Measurements from ENCODE around the gene RRAD.
"Not testable (repeated sequence)": the region's sequence is repeated elsewhere in the genome, so short reads cannot be mapped to it uniquely, and the experiment has no call there.

RRAD gene

DNA sequence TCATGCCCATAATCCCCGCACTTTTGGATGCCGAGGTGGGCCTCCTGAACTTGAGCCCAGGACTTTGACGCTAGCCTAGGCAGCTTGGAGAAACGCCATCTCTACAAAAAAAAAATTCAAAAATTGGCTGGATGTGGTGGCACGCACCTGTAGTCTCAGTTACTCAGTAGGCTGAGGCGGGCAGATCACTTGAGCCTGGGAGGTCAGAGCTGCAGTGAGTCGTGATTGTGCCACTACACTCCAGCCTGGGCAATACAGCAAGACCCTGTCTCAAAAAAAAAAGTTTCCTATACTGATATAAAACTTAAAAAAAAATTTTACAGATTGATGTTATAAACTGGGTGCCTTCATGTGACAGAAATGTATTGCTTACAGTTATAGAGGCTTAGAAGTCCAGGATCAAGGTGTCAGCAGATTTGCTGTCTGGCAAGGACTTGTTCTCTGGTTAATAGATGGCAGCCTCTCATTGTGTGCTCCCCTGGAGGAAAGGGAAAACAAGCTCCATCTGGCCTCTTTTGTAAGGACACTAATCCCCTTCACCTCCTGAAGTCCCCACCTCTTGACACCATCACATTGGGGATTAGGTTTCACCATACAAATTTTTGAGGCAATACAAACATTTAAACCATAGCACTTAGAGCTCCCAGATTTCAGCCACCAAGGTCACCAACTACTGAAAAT, 27.2 kb upstream of the RRAD start:
- no peak for DNase-seq (ENCODE audit: insufficient read length, low spot score)
- FAIRE-seq = no peak

- DNase-seq (ENCODE audit: insufficient read length, low spot score) = no peak
- FAIRE-seq = no peak
These were observed 25.8 kb upstream of the RRAD start for GRCh38 chr16:66950971-66951790.

DNA sequence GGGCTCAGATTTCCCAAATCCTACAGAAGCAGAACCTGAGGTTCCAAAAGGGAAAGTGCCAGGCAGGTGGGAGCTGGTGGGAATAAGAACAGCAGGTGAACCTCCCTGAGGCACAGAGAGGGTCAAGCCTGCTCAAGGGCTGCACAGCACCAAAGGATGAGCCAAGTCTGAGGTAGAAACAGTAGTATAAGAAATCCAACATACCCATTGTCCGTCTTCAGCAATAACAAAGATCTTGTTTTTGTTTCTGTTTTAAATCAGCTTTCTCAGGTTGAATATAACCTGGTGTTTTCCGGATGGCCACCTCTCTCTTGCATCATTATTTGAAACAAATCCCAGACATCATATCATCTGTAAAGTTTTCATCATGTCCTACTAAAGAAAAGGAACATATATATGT, 25.1 kb upstream of the RRAD start:
- no peak for DNase-seq (ENCODE audit: insufficient read length, low spot score)
- no peak for FAIRE-seq

GRCh38 chr16:66949472-66949871, 24.1 kb upstream of the RRAD start:
- DNase-seq (ENCODE audit: insufficient read length, low spot score) (no peak), FAIRE-seq (no peak)

GRCh38 chr16:66948837-66949225, 23.5 kb upstream of the RRAD start:
- DNase-seq (ENCODE audit: insufficient read length, low spot score) (no peak), FAIRE-seq (no peak)

DNA sequence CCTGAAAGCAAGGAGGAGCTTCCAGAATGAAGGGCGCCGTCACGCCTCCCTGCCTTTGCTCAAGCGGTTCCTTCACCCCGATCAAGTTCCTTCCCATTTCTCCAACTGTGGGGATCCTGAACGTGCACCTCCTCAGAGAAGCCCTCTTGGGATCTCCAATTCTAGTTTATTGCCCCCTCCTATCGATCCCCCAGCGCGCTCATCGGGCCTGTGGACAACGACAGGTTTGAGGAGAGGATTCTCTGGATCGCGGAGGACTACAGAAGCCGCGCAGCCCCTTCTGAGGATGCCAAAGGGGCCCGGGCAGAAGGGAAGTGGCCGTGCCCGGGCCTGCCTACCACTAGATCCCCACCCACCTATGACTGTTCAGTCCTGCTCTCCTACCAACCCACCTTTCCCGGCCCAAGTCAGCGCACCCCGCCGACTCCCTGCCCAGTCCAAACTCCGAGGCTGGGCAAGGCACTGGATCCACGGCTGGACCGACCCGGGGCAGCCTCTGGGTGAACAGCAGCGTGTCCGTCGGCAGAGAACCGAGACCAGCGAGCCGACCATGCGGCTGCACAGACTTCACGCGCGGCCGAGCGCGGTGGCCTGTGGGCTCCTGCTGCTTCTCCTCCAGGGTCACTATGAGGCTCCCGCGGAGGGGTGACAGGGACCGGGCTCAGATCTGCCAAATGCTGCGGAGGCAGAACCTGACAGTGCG, 22.9 kb upstream of the RRAD start:
- FAIRE-seq = peak; percentile 69

GRCh38 chr16:66947302-66948065, 22.1 kb upstream of the RRAD start:
- peak; percentile 91 for DNase-seq (ENCODE audit: insufficient read length, low spot score)
- peak; percentile 93 for FAIRE-seq

More for the DNA sequence above, 22.9 kb upstream of the RRAD start:
- no peak for DNase-seq (ENCODE audit: insufficient read length, low spot score)

GRCh38 chr16:66946974-66947301, 21.6 kb upstream of the RRAD start:
- no peak for DNase-seq (ENCODE audit: insufficient read length, low spot score)

DNA sequence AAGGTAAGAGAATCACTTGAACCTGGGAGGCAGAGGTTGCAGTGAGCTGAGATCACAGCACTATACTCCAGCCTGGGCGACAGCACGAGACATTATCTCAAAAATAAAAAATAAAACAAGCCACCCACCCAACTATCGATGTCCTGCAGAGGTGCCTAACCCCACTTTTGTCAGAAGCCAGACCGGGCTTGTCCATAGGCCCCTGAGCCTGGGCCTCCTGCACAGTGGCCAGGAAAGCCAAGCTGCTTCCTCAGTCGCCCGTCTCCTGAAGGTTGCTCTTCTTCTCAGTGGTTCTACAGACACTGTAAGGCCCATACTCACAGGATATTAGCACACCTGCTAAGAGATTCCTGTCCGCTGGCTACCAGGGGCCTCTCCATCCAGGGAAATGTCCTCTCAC, 21.2 kb upstream of the RRAD start:
- FAIRE-seq (no peak), DNase-seq (ENCODE audit: insufficient read length, low spot score) (no peak)

More at GRCh38 chr16:66946974-66947301, 21.6 kb upstream of the RRAD start:
- no peak for FAIRE-seq

- FAIRE-seq = no peak
- DNase-seq (ENCODE audit: insufficient read length, low spot score) = no peak
These were observed 20.6 kb upstream of the RRAD start for GRCh38 chr16:66945939-66946338.

DNA sequence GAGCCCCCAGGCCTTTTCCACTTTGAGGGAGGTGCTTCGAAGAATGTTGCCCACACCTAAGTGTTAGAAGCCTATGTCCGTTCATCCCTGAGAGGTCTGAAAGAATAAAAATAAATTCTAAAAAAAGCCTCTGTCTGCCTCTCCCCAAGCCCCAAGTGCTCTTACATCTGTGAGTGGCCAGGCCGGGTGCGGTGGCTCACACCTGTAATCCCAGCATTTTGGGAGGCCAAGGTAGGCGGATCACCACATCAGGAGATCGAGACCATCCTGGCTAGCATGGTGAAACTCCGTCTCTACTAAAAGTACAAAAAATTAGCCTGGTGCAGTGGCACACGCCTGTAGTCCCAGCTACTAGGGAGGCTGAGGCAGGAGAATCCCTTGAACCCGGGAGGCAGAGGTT, 19.6 kb upstream of the RRAD start:
- not testable (repeated sequence) for FAIRE-seq; DNase-seq (ENCODE audit: insufficient read length, low spot score)

- DNase-seq (ENCODE audit: insufficient read length, low spot score) = no peak
These were observed 18.7 kb upstream of the RRAD start for GRCh38 chr16:66944054-66944441.

GRCh38 chr16:66943426-66944053, 18.2 kb upstream of the RRAD start:
- FAIRE-seq = no peak

More at GRCh38 chr16:66944054-66944441, 18.7 kb upstream of the RRAD start:
- FAIRE-seq = no peak

DNA sequence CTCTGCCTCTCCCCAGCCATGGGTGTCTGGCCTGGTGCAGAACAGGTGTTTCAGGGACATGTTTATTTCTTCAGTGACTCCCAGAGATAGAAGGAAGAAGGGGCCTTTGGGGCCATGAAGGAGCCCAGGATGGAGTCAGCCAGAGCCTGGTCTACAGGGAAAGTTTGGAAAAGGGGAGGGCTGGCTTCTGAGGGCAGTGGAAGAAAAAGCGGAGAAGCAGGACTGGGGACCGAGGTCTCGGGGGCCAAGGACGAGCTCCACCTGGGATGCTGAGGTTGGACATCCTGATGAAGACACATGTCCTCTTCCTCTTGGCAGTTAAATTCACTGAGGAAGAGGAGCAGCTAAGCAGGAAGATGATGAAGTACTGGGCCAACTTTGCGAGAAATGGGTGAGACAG, 17.6 kb upstream of the RRAD start:
- FAIRE-seq (no peak), DNase-seq (ENCODE audit: insufficient read length, low spot score) (no peak)

More at GRCh38 chr16:66943426-66944053, 18.2 kb upstream of the RRAD start:
- no peak for DNase-seq (ENCODE audit: insufficient read length, low spot score)

GRCh38 chr16:66940236-66940635, 14.9 kb upstream of the RRAD start:
- peak; percentile 42 for FAIRE-seq
- no peak for DNase-seq (ENCODE audit: insufficient read length, low spot score)

DNA sequence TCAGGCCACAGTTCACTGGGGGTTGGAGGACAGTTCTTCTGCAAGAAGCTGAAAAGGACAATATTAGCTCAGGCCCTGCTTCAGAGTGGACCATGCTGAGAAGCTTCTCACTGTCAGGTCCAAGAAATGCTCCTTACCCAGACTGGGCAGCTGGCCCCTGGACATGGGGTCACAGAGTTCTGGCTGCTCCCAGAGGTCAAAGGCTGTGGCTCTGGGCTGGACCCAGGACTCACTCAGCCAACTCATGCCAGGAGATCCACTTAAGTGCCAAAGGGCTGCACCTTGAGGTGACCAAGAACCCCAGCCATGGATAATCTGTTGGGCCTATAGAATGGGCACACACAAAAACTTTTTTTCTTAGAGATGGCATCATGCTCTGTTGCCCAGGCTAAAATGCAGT, 14.0 kb upstream of the RRAD start:
- no peak for DNase-seq (ENCODE audit: insufficient read length, low spot score)
- FAIRE-seq = no peak

DNA sequence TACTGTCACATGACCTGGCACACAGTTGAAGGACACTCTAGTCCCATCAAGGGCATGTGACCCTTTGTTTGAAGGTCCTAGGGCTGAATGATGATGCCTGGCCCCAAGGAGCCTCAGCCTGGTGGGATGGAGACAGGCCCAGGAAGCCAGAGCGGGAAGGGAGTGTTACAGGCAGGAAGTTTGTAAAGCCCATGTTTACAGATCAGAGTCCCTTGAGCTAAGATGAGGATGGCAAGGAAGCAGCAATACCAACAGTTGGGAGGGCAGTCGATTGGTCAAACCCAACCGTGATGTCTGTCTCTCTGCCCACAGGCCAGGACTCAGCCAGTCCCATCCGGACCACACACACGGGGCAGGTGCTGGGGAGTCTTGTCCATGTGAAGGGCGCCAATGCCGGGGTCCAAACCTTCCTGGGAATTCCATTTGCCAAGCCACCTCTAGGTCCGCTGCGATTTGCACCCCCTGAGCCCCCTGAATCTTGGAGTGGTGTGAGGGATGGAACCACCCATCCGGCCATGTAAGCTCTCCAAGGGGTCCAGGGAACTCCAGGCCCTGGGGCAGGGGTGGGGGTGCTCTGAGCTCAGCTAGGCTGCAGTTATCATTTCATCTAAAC, 12.5 kb upstream of the RRAD start:
- FAIRE-seq (no peak), DNase-seq (ENCODE audit: insufficient read length, low spot score) (no peak)

GRCh38 chr16:66936889-66937554, 11.7 kb upstream of the RRAD start:
- FAIRE-seq = no peak

GRCh38 chr16:66936462-66936861, 11.1 kb upstream of the RRAD start:
- FAIRE-seq (no peak), DNase-seq (ENCODE audit: insufficient read length, low spot score) (no peak)

More at GRCh38 chr16:66936889-66937554, 11.7 kb upstream of the RRAD start:
- no peak for DNase-seq (ENCODE audit: insufficient read length, low spot score)

Data from HTR-8/SVneo (cell line).